ENCODE results near the gene KCNJ9. TPM values are rescaled to one million over a fixed set of nuclear protein-coding genes. Genes with fewer than 3 reads are reported as not detected.

Gene KCNJ9
- total and polyA plus RNA-seq, 2 of the 13 experiments (the other 11 are each of a cell fraction or from before 2014, with no cell fraction given) = not detected

GRCh38 chr1:160047111-160047991 is 34.0 kb upstream of the KCNJ9 start:
- POLR2A ChIA-PET = interaction anchor here (1.0 to 2.2 kb wide), 8 partner anchors 15 to 215 kb away, joined by 5 to 14 read pairs (median 8); partner anchors contain the start of genes DCAF8, IGSF8, KCNJ10 and PIGM
- H3K9me3 ChIP-seq (ENCODE audit: low read length) = no peaks in the 10 kb centered on the region
- H3K27me3 ChIP-seq (ENCODE audit: control insufficient read depth in 1 of 2, insufficient read depth in 2 of 2, low read length in 2 of 2) = no peaks in the 10 kb centered on the region
- no TSS peak for BruUV-seq (replicated peaks)
- FAIRE-seq (peak; percentile 72), ATAC-seq (peak; percentile 69), DNase-seq (ENCODE audit: low spot score) (peak; percentile 61)
- H3K9ac ChIP-seq (ENCODE audit: insufficient read depth, low read depth, low read length) = peak overlapping the region; percentile 48
- in situ Hi-C loops (cut with HindIII; ENCODE audit: extremely low pct_ligation_motif_present, low pct_unique_long_range_greater_than_20kb) = loop anchor here (5.0 kb wide), 1 partner anchor 35 kb away; the partner anchor contains the start of gene KCNJ9
- intact Hi-C loops (cut with micrococcal nuclease; ENCODE audit: unreplicated experiment) = no loop called here
- H3K36me3 ChIP-seq (replicated peaks in 1 of 2; ENCODE audit: control insufficient read depth in 1 of 2, insufficient read depth in 2 of 2, low read length in 2 of 2) = peaks cover 0 to under 1% of the 10 kb centered on the region in 2 experiments; a peak in 1 of 5 replicates
- H3K79me2 ChIP-seq (ENCODE audit: insufficient read depth, low read length) = no peaks in the 10 kb centered on the region
- H3K27ac ChIP-seq (ENCODE audit: extremely low read length, insufficient read depth, low read length) = peak overlapping the region; percentile 64
- H3K4me2 ChIP-seq (ENCODE audit: low read depth, low read length) = peak overlapping the region; percentile 78
- no peaks in the 10 kb centered on the region for H4K20me1 ChIP-seq (ENCODE audit: insufficient read depth, low read length)
- H3K4me1 ChIP-seq (ENCODE audit: insufficient read depth, low read length) = peaks cover 87% of the 10 kb centered on the region
- CTCF ChIA-PET (ENCODE audit: low intra/inter-chr PET ratio, low total read pairs) = interaction anchor here (2.0 to 4.4 kb wide), 3 partner anchors 32 to 38 kb away, joined by 7 to 29 read pairs (median 11); no protein-coding TSS in a partner anchor
- H2AFZ ChIP-seq (ENCODE audit: low read length) = peak overlapping the region; percentile 37
- H3K4me3 ChIP-seq (replicated peaks in 1 of 3; ENCODE audit: insufficient read depth in 1 of 3, low read depth in 2 of 3, low read length in 3 of 3) = peak overlapping the region in 2 of 3 experiments; percentile 24 to 53; a peak in 4 of 6 replicates
- 24% methylated on average over 9 of the region's 9 CpGs for WGBS (ENCODE audit: low lambda C conversion rate)
- TF ChIP-seq MAFK (conservative IDR thresholded peaks at IDR 0.05 in 1 of 2, IDR thresholded peaks at IDR 0.05 in 1 of 2; ENCODE audit: low read length in 2 of 2) (no peak), ZSCAN29 (CRISPR knock-in tag; conservative IDR thresholded peaks at IDR 0.05) (no peak), PRPF4 (IDR thresholded peaks at IDR 0.05; ENCODE audit: low read depth, low read length, poor library complexity, severe bottlenecking) (no peak), ZNF598 (CRISPR knock-in tag; IDR thresholded peaks at IDR 0.05; ENCODE audit: borderline replicate concordance) (no peak), SP5 (CRISPR knock-in tag; IDR thresholded peaks at IDR 0.05; ENCODE audit: borderline replicate concordance, low read depth) (peak; percentile 40; the same call in 1 of the 2 replicates), TEAD3 (CRISPR knock-in tag; optimal IDR thresholded peaks at IDR 0.05; ENCODE audit: borderline replicate concordance) (no peak), SOX13 (IDR thresholded peaks at IDR 0.05) (no peak), SOX13 (CRISPR knock-in tag; conservative IDR thresholded peaks at IDR 0.05 in 1 of 2, IDR thresholded peaks at IDR 0.05 in 1 of 2) (peak in 1 of 2 experiments; percentile 64; a peak in 1 of 4 replicates), ZNF18 (CRISPR knock-in tag; IDR thresholded peaks at IDR 0.05; ENCODE audit: insufficient replicate concordance) (peak; percentile 29), ZNF251 (CRISPR knock-in tag; IDR thresholded peaks at IDR 0.05) (no peak), PAF1 (CRISPR knock-in tag; IDR thresholded peaks at IDR 0.05) (no peak), MTF2 (CRISPR knock-in tag; IDR thresholded peaks at IDR 0.05; ENCODE audit: borderline replicate concordance) (no peak), DR1 (CRISPR knock-in tag; IDR thresholded peaks at IDR 0.05) (no peak), ERF (CRISPR knock-in tag; IDR thresholded peaks at IDR 0.05) (no peak), KDM1A (CRISPR knock-in tag; IDR thresholded peaks at IDR 0.05) (no peak), LRRFIP1 (CRISPR knock-in tag; conservative IDR thresholded peaks at IDR 0.05) (no peak), ZNF619 (CRISPR knock-in tag; IDR thresholded peaks at IDR 0.05) (no peak), BCL3 (CRISPR knock-in tag; IDR thresholded peaks at IDR 0.05) (no peak), NFIB (CRISPR knock-in tag; IDR thresholded peaks at IDR 0.05; ENCODE audit: borderline replicate concordance) (no peak)
